HepG2 (cell line): ENCODE data around the gene DPY30. TPM values are rescaled to one million over a fixed set of nuclear protein-coding genes. Genes with fewer than 3 reads are reported as not detected.

Source experiments
- BCL6 ChIP-seq: IDR thresholded peaks from 2 replicates; pipeline ENCODE4 v1.6.1; 2016; ENCODE audit warnings: missing genetic modification reagents, missing compliant biosample characterization
- HMGXB4 ChIP-seq, 2 experiments: sonication (generic) in 1 of 2; formaldehyde crosslinking in 1 of 2; IDR thresholded peaks; 2 replicates each; pipeline versions ENCODE4 v1.4.0 to v1.6.1; 2018 to 2020; ENCODE audit warnings: missing genetic modification reagents in 2 of 2, borderline replicate concordance in 1 of 2, low read depth in 1 of 2, mild to moderate bottlenecking in 1 of 2, missing biosample characterization in 1 of 2
- HNF4G ChIP-seq, 2 experiments: sonication (generic) in 1 of 2; formaldehyde crosslinking in 1 of 2; IDR thresholded peaks; 2 replicates each; pipeline versions ENCODE4 v1.4.0 to v1.6.1; 2011 to 2020; ENCODE audit warnings: borderline replicate concordance in 2 of 2, low read depth in 2 of 2, mild to moderate bottlenecking in 2 of 2, low read length in 1 of 2, missing genetic modification reagents in 1 of 2, moderate library complexity in 1 of 2
- HOXA5 ChIP-seq: sonication (generic); formaldehyde crosslinking; IDR thresholded peaks from 2 replicates; pipeline ENCODE4 v1.4.0; 2020; ENCODE audit warnings: missing genetic modification reagents
- ISX ChIP-seq: sonication (generic); formaldehyde crosslinking; conservative IDR thresholded peaks from 2 replicates; pipeline ENCODE4 v1.5.0; 2020; ENCODE audit warnings: missing genetic modification reagents
- SIN3A ChIP-seq: IDR thresholded peaks from 2 replicates; pipeline ENCODE4 v1.6.1; 2011; ENCODE audit warnings: low read depth, mild to moderate bottlenecking, control low read depth, low read length, borderline replicate concordance
- SOX13 ChIP-seq, 3 experiments: fragments of 450-650 bp in 1 of 3; sonication (generic) in 1 of 3; formaldehyde crosslinking in 1 of 3; IDR thresholded peaks in 2 of 3; conservative IDR thresholded peaks in 1 of 3; 2 replicates each; pipeline versions ENCODE4 v1.5.0 to v1.6.1; 2016 to 2020; ENCODE audit warnings: antibody characterized with exemption in 1 of 3, mild to moderate bottlenecking in 1 of 3, missing compliant biosample characterization in 1 of 3, missing genetic modification reagents in 1 of 3, moderate library complexity in 1 of 3
- ZBTB21 ChIP-seq: sonication (generic); formaldehyde crosslinking; IDR thresholded peaks from 2 replicates; pipeline ENCODE4 v1.4.0; 2020; ENCODE audit warnings: missing genetic modification reagents
- ZFP41 ChIP-seq: sonication (generic); formaldehyde crosslinking; IDR thresholded peaks from 2 replicates; pipeline ENCODE4 v1.4.0; 2020; ENCODE audit warnings: mild to moderate bottlenecking, missing genetic modification reagents, borderline replicate concordance
- ZKSCAN5 ChIP-seq: sonication (generic); formaldehyde crosslinking; IDR thresholded peaks from 2 replicates; pipeline ENCODE4 v1.5.1; 2020; ENCODE audit warnings: mild to moderate bottlenecking, missing genetic modification reagents
- ZNF274 ChIP-seq: sonication (generic); formaldehyde crosslinking; IDR thresholded peaks from 2 replicates; pipeline ENCODE4 v1.5.1; 2020; ENCODE audit warnings: mild to moderate bottlenecking, missing genetic modification reagents
- ZNF343 ChIP-seq: sonication (generic); formaldehyde crosslinking; IDR thresholded peaks from 2 replicates; pipeline ENCODE4 v1.4.0; 2020; ENCODE audit warnings: mild to moderate bottlenecking, missing genetic modification reagents
- ZNF484 ChIP-seq: sonication (generic); formaldehyde crosslinking; IDR thresholded peaks from 2 replicates; pipeline ENCODE4 v1.5.1; 2020; ENCODE audit warnings: mild to moderate bottlenecking, low read depth, missing genetic modification reagents, borderline replicate concordance
- ZNF772 ChIP-seq: sonication (generic); formaldehyde crosslinking; IDR thresholded peaks from 2 replicates; pipeline ENCODE4 v1.5.0; 2020; ENCODE audit warnings: mild to moderate bottlenecking, missing genetic modification reagents
- ZNF777 ChIP-seq: sonication (generic); formaldehyde crosslinking; IDR thresholded peaks from 2 replicates; pipeline ENCODE4 v1.4.0; 2020; ENCODE audit warnings: missing genetic modification reagents
- polyA plus RNA-seq, 8 experiments: library from polyadenylated mRNA; depleted of rRNA in 3 of 8; stranded (reverse) in 7 of 8; unstranded in 1 of 8; fragments of >200 nt; fragmentation: Illumina TruSeq in 4 of 8; extraction: Trizol in 4 of 8; gene quantifications; 2 replicates each; pipeline versions ENCODE4 v1.2.1 to v1.2.3, GENCODE V29; 2011 to 2016; ENCODE audit warnings: low read depth in 4 of 8, missing spikeins in 1 of 8, mixed read lengths in 1 of 8; ENCODE audit not compliant: insufficient read depth in 1 of 8
- total RNA-seq, 5 experiments: library from RNA; depleted of rRNA; stranded (reverse); fragments of >200 nt; fragmentation: Illumina TruSeq; extraction: Trizol; gene quantifications; 2 replicates each; pipeline ENCODE4 v1.2.3, GENCODE V29; 2016; ENCODE audit warnings: low read depth in 1 of 5
- TF ChIP-seq, protein P1 (sequence below): sonication (generic); formaldehyde crosslinking; IDR thresholded peaks from 2 replicates; pipeline ENCODE4 v1.4.0; 2020; ENCODE audit warnings: missing genetic modification reagents
- TF ChIP-seq, protein P2 (sequence below): sonication (generic); formaldehyde crosslinking; IDR thresholded peaks from 2 replicates; pipeline ENCODE4 v1.8.1; 2023; ENCODE audit warnings: missing genetic modification reagents, inconsistent platforms, borderline replicate concordance
- TF ChIP-seq, protein P3 (sequence below): sonication (generic); formaldehyde crosslinking; conservative IDR thresholded peaks from 2 replicates; pipeline ENCODE4 v1.4.0; 2020; ENCODE audit warnings: missing genetic modification reagents

DPY30 gene
- total and polyA plus RNA-seq, 2 of the 13 experiments (the other 11 are each of a cell fraction or from before 2014, with no cell fraction given) = 98.1 to 118 TPM

GRCh38 chr2:32010670-32011484 is 28.7 kb downstream of the DPY30 start, which contains the start of gene MEMO1 (continued):
- TF ChIP-seq ZBTB21 (CRISPR knock-in tag) (peak; percentile 30; the same call in 1 of the 2 replicates), HMGXB4 (CRISPR knock-in tag; IDR thresholded peaks at IDR 0.05; ENCODE audit: borderline replicate concordance in 1 of 2, low read depth in 1 of 2) (peak; percentile 93 to 96), ZNF343 (CRISPR knock-in tag) (peak; percentile 87; the same call in 1 of the 2 replicates), SOX13 (IDR thresholded peaks at IDR 0.05) (peak; percentile 59; the same call in 1 of the 2 replicates), SOX13 (CRISPR knock-in tag; conservative IDR thresholded peaks at IDR 0.05 in 1 of 2, IDR thresholded peaks at IDR 0.05 in 1 of 2) (peak in 1 of 2 experiments; percentile 77; a peak in 2 of 4 replicates), BCL6 (CRISPR knock-in tag) (peak; percentile 83), ZFP41 (CRISPR knock-in tag) (0 out of 2 replicates have a peak, but pooled peaks have one; percentile 76), ZNF777 (CRISPR knock-in tag) (peak; percentile 54; the same call in 1 of the 2 replicates), SIN3A (peak; percentile 76; the same call in 1 of the 2 replicates), HNF4G (IDR thresholded peaks at IDR 0.05; ENCODE audit: borderline replicate concordance, low read depth, low read length) (peak; percentile 71; the same call in 1 of the 2 replicates), HNF4G (CRISPR knock-in tag; IDR thresholded peaks at IDR 0.05; ENCODE audit: borderline replicate concordance, low read depth) (peak; percentile 57; the same call in 1 of the 2 replicates), ZNF772 (CRISPR knock-in tag) (peak; percentile 99), HOXA5 (CRISPR knock-in tag) (peak; percentile 81), ZNF274 (CRISPR knock-in tag) (peak; percentile 89; the same call in 1 of the 2 replicates), ISX (peak; percentile 65; the same call in 1 of the 2 replicates), ZNF484 (CRISPR knock-in tag) (no peak), ZKSCAN5 (CRISPR knock-in tag) (no peak)
- TF ChIP-seq, protein P1, sequence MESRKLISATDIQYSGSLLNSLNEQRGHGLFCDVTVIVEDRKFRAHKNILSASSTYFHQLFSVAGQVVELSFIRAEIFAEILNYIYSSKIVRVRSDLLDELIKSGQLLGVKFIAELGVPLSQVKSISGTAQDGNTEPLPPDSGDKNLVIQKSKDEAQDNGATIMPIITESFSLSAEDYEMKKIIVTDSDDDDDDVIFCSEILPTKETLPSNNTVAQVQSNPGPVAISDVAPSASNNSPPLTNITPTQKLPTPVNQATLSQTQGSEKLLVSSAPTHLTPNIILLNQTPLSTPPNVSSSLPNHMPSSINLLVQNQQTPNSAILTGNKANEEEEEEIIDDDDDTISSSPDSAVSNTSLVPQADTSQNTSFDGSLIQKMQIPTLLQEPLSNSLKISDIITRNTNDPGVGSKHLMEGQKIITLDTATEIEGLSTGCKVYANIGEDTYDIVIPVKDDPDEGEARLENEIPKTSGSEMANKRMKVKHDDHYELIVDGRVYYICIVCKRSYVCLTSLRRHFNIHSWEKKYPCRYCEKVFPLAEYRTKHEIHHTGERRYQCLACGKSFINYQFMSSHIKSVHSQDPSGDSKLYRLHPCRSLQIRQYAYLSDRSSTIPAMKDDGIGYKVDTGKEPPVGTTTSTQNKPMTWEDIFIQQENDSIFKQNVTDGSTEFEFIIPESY = peak; percentile 71; the same call in 1 of the 2 replicates
- TF ChIP-seq, protein P2, sequence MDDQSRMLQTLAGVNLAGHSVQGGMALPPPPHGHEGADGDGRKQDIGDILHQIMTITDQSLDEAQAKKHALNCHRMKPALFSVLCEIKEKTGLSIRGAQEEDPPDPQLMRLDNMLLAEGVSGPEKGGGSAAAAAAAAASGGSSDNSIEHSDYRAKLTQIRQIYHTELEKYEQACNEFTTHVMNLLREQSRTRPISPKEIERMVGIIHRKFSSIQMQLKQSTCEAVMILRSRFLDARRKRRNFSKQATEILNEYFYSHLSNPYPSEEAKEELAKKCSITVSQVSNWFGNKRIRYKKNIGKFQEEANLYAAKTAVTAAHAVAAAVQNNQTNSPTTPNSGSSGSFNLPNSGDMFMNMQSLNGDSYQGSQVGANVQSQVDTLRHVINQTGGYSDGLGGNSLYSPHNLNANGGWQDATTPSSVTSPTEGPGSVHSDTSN = no peak
- TF ChIP-seq, protein P3, sequence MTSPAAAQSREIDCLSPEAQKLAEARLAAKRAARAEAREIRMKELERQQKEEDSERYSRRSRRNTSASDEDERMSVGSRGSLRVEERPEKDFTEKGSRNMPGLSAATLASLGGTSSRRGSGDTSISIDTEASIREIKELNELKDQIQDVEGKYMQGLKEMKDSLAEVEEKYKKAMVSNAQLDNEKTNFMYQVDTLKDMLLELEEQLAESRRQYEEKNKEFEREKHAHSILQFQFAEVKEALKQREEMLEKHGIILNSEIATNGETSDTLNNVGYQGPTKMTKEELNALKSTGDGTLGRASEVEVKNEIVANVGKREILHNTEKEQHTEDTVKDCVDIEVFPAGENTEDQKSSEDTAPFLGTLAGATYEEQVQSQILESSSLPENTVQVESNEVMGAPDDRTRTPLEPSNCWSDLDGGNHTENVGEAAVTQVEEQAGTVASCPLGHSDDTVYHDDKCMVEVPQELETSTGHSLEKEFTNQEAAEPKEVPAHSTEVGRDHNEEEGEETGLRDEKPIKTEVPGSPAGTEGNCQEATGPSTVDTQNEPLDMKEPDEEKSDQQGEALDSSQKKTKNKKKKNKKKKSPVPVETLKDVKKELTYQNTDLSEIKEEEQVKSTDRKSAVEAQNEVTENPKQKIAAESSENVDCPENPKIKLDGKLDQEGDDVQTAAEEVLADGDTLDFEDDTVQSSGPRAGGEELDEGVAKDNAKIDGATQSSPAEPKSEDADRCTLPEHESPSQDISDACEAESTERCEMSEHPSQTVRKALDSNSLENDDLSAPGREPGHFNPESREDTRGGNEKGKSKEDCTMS = no peak; the same call in 1 of the 2 replicates
